AG08396 (cell line): ENCODE data around the gene GRM5.
"Not testable (repeated sequence)": the region's sequence is repeated elsewhere in the genome, so short reads cannot be mapped to it uniquely, and the experiment has no call there.

Source experiments
- DNase-seq: peaks from one replicate; pipeline ENCODE4 v3.0.0; 2012; ENCODE audit warnings: low spot score, mixed read lengths

The GRM5 gene

DNA sequence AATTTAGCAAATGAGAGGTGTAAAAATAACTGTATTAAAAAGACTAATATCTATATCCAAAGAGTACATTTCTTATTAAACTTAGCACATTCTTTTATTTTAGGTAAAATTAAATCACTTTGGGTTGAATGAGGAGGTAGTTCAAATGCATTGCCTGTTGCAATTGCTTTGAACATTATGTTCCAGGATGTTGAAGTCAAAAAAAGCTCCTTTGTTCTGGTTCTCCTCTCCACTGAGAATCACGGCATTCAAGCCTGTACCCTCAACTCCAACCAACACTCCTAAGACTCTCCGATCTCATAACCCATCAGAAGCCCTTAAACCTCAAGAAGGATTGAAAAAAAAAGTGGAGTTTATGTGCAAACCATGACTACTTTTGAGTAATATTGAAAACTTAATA, 230.1 kb downstream of the GRM5 start:
- not testable (repeated sequence) for DNase-seq

DNA sequence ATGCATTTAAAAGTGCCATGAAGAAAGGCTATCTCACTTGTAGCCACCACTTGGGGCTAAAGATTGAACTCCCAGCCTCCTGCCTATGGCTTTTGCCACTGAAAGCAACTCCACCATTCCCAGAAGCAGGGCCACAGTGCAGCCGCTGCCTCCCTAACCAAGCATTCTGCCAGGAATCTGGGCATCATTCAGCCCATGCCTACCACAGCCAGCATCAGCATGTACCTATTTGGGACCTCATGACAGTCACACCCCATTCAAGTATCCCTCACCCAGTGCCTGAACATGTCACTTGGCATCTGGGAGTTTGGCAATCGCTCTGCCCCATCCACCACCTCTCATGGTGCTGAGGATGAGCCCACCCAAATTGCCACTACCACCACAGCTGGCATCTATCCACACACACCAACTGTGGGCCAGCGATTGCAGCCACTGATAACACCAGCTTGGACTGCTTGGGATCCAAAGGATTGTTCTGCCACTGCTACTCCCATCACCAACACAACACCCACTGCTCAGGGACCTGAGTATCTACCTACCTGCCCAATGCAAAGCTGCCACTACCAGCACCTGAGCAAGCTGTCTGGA, 234.4 kb downstream of the GRM5 start:
- DNase-seq, result no peak

DNA sequence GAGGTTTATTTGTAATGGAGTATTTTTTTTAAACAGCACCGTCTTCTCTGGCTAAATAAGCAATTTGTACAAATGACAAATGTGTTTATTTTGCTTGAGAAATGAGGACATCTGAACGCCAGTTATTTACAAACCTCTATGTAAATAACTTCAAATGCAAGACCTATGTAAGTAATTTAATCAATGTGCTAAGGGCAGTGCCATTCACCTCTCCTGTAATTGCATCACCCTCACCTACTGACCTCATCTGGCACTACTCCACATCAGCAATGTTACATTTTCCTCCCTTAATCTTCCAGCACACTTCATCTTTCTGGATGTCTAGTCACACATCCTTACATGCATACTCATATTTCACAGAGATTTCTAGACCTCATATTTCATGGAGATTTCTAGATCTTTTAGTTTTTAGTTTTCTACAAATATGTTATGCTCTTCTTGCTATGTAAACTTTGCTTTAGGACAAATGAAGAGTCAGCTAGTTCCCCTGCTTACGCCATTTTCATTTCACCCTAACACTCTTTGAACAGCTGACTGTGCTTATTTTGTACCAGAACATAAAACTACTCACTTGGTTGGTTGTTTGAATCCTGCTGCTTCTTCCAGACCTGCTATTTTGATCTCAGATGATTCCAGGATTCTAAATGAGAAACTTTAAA, 238.6 kb downstream of the GRM5 start:
- DNase-seq, result no peak

DNA sequence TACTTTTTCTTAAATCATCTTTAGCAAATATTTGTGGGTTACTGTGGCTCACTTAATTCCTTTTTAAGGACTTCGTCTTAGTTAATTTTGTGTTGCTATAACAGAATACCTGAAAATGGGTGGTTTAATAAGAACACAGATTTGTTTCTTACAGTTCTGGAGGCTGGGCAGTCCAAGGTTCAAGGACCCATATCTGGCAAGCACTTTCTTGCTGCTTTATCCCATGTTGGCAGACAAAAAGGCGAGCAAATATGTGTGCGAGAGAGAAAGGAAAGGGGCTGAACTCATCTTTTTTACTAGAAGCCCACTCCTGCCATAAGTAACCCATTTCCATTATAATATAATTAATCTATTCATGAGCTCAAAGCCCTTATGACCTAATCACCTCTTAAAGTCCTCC, 246.2 kb downstream of the GRM5 start:
- DNase-seq, result no peak

DNA sequence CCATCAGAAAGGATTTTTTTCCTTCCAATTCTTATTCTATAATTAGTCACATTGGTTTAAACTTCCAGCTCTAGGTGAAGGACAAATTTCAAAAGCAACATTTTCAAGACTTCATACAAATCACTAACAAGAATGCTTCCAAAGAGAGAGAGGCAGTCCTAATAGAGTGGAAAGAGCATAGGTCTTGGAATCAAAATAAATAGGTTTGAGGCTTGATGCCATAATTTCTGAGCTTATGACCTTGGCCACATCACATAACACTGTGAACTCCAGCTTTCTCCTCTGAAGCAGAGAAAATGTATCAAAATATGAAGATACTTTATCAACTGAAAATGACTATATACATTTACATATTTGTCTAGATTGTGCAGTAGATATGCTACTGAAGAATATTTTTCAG, 246.8 kb downstream of the GRM5 start:
- no peak for DNase-seq

DNA sequence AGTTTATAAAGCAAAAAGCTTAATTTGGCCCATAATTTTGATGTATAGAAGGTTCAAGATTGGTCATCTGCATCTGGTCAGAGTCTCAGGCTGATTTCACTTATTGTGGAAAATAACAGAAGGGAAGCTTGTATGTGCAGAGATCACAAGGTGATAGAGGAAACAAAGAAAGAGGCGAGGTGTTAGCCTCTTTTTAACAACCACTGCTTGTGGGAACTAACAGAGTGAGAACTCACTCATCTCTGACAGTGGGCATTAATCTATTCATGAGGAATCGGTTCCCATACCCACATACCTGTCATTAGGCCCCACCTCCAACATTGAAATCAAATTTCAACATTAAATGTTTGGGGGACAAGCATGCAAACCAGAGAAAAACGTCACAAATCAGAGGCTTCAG, 250.3 kb downstream of the GRM5 start:
- DNase-seq, result no peak

DNA sequence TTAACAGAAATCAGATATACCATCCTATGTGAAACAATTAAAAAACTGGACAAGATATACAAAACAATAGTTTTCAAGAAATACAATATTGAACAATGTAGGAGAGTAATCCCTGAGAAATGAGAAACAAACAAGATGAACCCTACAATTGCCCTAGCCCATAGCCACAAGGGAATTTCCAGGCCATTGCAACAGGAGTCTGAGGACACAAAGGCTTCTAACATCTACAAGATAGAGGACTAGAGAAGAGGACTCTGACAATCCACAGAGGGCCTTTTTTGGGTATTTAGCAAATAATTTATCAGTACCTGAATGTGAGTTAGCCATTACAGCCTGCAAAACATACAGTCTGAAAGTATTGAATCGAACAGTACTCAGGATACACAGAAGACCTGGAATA, 251.7 kb downstream of the GRM5 start:
- no peak for DNase-seq

DNA sequence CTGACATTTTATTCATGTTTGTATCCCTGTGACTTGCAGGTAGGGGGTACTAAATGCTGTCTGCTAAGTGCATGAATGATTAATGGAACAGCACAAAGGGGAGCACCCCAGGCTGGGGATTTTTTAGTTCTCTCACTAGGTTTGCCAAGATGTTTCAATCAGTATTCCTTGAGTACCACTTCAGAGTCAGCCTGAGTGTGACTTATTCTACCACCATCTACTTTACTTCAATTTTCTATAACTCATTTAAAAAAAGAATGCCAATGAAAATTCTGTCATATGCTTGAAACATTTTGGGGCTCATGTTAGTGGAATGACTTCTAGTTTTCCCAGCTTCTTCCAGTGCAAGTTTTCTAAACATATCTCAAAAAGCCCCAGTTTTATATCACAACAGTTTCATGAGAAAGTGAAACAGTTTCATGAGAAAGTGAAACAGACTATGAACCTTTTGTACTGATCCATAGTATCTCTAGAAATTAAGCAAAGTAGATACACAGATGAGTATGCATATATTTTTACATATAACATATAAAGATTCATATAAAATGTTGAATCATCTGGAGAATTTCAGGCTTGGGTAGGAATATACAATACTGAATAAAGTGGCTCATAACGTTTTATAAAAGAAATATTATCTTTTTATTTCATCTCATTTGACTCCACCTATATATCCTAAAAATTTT, 252.4 kb downstream of the GRM5 start:
- no peak for DNase-seq

DNA sequence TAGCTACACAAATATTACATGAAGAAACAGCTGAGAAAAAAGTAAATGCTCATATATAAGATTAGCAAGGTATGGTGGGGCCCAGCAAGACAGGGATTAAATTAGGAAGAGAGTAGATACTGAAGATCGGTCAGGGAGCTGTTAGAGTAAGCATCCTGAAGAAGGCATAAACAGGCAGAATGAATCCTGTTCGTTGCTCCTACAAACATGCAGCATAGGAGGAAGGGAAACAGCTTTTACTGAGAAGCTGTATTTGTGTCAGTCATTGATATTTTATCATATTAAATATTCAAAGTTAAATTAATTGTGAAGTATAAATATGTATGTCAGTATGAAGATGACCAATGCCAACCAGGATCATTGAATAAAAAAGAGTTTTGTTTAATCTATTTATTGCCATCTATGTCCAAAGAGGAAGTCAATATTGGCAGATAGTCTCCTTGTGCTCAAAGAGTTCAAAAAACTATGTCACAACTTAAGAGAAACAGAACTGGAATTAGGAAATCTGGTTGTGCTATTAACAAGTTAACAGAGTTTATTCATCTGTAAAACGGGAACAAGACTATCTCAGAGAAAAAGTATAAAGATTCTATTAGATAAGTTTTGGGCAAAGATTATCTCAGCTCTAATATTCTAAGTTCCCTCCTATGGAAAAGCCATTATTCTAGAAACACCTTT, 255.2 kb downstream of the GRM5 start:
- no peak for DNase-seq

DNA sequence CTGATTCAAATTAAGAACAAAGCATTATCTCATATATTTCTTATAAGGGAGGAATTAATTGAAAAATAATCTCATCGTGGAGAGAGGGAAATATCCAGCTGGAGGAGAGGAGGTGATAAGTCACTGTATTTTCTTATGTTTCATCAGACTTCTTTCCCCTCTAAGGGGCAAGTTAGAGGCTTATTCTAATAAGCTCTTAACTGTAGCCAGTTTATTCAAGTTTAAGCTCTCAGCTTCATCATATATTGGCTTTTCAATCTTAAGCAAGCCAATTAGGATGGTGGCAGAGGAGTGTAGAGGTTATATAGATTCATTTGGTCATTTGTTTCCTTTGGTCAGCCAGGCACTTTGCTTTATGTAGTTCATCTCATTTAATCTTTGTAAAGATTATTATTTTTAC, 256.7 kb downstream of the GRM5 start:
- DNase-seq, result no peak

DNA sequence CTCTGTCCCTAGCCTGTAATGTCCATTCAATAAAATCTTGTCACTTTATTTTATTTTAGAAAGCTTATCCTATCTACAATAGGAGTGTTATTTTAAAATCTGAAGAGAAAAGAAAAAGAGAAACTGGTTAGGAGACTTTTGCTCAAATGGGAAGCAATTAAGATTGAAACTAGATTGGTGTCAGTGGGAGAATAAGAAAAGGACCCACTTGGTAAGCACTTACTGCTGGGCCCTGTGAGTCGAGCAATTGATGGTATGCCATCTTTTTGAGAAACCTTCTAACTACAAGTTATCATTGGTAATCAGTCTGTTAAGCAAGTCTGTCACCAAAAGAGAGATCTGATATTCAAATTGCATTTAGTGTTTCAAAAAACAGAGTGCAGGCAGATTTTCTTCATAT, 258.4 kb downstream of the GRM5 start:
- DNase-seq, result no peak

DNA sequence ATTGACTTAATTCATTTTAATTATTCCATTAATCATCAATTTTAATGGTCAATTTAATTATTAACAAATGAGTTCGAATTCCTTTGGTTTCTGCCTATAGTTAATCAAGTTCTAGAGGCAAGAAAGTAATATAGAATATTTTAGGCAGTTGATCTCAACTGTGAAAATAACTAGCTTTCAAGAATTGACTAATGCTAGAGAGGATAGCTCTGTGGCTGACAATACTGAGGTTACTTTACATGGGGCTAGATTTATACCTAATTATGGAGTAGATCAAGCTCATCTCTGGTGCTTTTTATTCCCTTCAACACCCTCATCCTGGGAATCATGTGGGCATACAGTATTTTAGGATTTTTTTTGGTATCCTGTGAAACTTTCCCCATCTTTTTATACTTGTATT, 259.4 kb downstream of the GRM5 start:
- no peak for DNase-seq

DNA sequence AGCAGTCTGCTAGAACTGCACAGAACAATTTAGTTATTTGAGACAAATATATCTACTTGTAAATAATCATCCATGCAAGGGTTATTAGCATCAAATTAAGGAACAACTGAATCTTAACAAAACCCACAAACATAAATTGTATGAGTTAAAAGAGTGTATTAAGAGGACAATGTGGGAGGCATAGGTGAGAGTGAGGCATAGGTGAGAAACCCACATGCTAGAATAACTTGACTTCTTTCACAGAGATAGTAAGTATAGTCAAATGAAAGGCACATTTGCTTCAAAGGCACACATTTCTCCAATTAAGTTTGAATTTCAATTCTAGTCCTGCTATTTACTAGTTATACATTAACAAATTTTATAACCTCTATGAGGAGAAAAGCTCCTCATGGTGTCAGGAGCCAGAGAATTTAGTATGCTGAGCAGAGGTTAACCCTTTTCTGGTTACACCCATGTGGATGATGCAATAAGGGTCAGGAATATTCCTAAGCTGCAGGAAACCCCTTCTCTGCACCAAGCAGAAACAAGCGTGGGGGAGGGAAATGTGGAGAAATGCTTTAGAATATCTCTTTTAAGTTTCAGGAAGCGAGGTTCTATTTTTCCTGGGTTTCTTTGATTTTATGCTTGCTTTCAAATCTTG, 264.2 kb downstream of the GRM5 start:
- no peak for DNase-seq

DNA sequence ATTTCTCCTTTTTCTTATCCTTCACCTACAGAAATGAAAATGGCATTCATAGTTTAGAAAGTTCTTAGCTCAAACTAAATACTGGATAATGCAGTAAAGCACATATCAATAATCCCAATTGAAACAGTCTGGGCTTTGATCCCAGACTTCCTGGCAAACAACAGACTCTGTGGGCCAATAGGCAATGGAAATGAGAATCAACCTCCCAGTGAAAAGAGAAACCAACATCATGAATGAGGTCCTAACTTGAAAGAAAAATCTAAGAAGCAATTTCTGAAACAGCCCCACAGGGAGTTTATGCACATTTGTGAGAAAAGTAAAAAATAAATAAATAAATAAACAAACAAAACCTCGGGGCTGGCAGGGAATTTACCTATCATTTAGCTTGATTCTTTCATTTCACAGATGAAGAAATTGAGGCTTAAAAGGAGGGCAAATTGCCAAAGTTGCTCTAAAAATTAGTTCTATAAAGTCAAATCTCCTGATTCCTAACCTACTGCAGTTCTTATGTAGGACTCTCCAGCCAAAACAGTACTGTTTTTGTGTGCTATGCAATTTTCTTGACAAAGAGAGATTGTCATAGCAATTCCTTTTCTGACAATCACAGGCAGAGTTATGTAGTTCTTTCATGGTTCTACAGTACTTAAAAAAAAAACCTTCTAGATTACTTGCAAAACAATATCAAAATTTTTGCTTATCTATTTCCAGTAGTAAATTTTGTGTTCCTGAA, 265.8 kb downstream of the GRM5 start:
- no peak for DNase-seq

DNA sequence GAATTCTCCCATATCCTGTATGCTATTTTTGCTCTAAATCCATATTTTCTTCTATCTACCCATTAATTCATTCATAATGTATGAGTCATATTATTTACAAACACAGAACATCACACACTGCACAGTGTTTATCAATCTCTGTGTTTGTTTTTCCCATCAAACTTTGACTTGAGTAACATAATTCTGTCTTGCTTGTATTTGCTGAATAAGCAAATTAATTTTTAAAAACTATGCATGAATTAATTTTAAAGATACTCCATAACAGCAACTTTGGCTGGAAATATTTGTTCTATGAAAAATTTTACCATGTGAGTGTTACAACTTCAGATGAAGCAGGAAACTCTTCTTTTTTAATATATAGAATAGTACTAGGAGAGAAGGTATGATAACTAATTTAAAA, 275.6 kb downstream of the GRM5 start:
- DNase-seq, result no peak

DNA sequence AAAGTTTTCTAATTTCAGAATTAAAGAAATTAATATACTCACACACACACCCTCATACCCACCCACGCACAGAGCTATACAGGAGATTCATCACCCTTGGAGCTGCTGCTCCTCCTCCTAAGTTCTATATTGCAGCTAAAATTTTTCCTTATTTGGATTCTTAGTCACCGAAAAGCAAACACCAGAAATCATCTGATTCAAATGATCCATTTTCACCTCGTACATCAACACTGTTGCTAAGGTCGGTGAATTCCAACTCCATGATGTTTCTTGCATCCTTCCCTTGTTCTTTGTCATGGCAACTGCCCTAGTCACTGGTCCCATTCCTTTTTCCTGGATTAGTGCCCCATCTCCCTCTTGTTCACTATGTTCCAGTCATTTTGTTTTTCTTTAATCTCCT, 286.2 kb downstream of the GRM5 start:
- DNase-seq, result peak; percentile 40

DNA sequence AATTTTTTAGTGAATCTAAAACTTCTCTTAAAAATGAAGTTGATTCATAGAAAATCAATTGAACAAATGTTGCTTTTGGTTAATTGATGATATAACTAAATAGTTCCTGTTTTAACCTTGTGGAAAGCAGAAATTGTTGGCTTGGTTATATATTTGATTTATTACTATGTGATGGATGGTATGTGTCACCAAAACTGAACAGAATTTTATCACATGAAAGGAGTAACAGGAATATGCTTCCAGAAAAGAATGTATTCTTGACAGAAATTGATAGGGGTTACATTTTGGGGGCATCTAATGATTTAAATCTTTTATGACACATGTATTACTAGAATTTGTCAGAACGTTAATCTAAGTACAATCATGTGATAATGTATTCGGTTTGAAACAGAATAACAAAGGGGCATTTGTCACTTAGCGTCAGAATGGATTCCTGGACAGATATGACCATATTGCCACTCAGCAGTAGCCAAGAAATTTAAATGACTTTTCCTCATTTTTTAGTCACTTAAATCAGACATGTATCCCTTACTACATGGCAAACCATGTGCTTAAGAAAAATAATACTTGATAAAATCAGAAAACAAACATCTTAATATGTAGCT, 295.2 kb downstream of the GRM5 start:
- DNase-seq, result no peak

DNA sequence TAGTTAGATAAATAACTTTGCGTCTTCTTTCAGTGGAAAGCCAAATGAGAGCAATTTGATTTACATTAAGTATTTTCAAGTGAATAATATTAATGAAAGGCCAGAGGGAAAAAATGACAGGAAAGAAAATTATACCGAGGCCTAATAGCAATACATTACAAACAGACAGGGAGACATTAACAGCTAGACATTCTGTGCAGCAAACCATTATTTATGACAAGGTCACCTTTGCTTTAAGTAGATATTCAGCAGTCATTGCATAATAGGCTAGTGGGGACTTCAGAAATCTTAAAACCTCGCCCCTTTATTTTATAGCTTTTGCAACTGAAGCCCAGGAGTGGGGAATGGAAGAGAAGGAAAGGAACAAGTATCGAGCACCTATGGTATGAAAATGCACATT, 321.6 kb downstream of the GRM5 start:
- no peak for DNase-seq

DNA sequence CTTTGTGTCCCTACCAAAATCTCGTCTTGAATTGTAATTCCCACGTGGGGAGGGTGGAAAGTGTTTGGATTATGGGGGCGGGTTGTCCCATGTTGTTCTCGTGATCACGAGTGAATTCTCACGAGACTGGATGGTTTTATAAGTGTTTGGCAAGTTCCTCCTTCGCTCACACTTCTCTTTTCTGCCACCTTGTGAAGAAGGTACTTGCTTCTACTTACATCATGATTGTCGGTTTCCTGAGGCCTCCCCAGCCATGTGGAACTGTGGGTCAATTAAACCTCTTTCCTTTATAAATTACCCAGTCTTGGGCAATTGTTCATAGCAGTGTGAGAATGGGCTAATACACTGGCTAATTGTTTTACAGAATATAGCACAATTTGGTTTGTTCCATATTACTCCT, 326.3 kb downstream of the GRM5 start:
- no peak for DNase-seq

DNA sequence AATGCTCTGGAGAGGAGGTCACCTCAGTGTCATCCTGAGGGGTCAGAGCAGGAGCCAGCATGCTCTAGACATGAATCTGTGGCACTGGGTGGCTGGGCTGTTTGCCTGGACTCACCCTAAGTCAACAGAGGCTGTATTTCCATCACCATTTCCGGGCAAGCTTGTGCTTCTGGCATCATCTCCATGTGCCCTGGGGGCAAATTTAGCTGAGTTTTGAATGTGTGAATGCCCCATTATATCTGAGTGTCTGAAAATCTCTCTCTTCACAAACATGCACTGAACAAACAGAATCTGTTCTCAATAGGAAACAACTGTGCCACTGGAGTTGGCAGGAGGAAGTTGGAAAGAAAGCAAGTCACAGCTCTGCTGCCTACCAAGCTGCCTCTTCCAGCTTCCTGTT, 356.2 kb downstream of the GRM5 start:
- no peak for DNase-seq

DNA sequence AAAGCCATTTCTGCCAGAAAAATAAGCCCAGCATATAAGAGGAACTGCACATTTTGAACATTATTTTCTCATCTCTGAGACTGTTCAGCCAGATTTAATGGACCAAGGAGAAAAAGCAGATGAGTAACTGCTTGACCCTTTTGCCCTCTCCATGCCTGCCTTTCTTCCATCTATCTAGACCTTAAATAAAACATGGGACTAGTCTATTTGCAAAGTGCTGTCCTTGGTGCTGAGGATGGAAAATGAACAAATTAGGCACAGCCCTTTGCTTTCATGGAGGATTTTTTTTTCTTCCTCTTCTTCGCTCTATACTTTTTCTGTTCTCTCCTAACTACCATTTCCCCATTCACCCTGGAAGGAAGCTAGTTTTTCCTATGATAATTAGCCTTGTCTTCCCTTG, 361.3 kb downstream of the GRM5 start:
- DNase-seq, result no peak

DNA sequence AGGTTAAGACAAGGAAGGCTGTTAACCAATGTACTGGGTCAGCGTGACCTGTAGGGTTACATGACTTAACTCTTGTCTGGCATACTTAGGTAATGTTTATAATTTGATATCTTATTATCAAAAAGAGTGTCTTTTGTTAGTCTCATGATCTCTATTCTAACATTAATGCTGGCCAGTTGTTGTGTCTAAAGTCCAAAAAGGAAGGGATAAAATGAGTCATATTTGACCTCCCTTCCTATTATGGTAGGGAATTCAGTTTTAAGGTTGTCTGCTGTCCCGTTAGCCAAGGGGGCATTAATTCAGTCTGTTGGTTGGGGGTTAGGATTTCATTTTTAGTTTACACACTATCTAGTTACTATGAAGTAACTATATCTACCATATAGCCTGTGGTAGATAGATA, 364.0 kb downstream of the GRM5 start:
- no peak for DNase-seq
